HL-60/S4 treated with phorbol 12-myristate 13-acetate at 8.2 ng/mL for 4 days and 3 days (cell line): ENCODE data around the gene PRPF6.

Experiments used
- in situ Hi-C: fragments of 300-500 bp; cut with MboI; formaldehyde crosslinking; loops from 2 replicates; pipeline ENCODE4 v1.15.0; 2022; ENCODE audit warnings: low sequenced_read_pairs

PRPF6 gene

GRCh38 chr20:64032706-64033624, 52.0 kb downstream of the PRPF6 start:
- in situ Hi-C loops, result no loop called here

- in situ Hi-C loops, result no loop called here
Observed at GRCh38 chr20:64033981-64034493, 53.1 kb downstream of the PRPF6 start.

GRCh38 chr20:64035066-64035932, 54.4 kb downstream of the PRPF6 start:
- in situ Hi-C loops, result no loop called here

- in situ Hi-C loops, result no loop called here
Observed at GRCh38 chr20:64035933-64036345, 55.0 kb downstream of the PRPF6 start, which contains the start of gene C20orf204. C20orf204 (plus strand) TSS chr20:64036182; CDS start chr20:64036324, 142 bp downstream.

- in situ Hi-C loops, result no loop called here
Observed at GRCh38 chr20:64036346-64037198, 55.6 kb downstream of the PRPF6 start.

GRCh38 chr20:64037199-64037497, 56.2 kb downstream of the PRPF6 start:
- in situ Hi-C loops, result no loop called here

GRCh38 chr20:64037498-64038213, 56.7 kb downstream of the PRPF6 start:
- in situ Hi-C loops, result no loop called here

GRCh38 chr20:64038224-64038564, 57.3 kb downstream of the PRPF6 start:
- in situ Hi-C loops, result no loop called here

GRCh38 chr20:64038565-64039292, 57.8 kb downstream of the PRPF6 start:
- in situ Hi-C loops, result no loop called here

GRCh38 chr20:64039293-64040160, 58.6 kb downstream of the PRPF6 start:
- in situ Hi-C loops, result no loop called here

- in situ Hi-C loops, result no loop called here
Observed at GRCh38 chr20:64040231-64041039, 59.5 kb downstream of the PRPF6 start.

- in situ Hi-C loops, result no loop called here
Observed at GRCh38 chr20:64041040-64041780, 60.3 kb downstream of the PRPF6 start.

- in situ Hi-C loops, result no loop called here
Observed at GRCh38 chr20:64041781-64042053, 60.8 kb downstream of the PRPF6 start.

GRCh38 chr20:64042054-64042781, 61.3 kb downstream of the PRPF6 start:
- in situ Hi-C loops, result no loop called here

- in situ Hi-C loops, result no loop called here
Observed at GRCh38 chr20:64043768-64044167, 62.8 kb downstream of the PRPF6 start.

GRCh38 chr20:64044484-64045247, 63.7 kb downstream of the PRPF6 start:
- in situ Hi-C loops, result no loop called here
